Heart left ventricle (tissue), 16 donors: Measurements from ENCODE around the gene ADPRS. TPM values are rescaled to one million over a fixed set of nuclear protein-coding genes. Genes with fewer than 3 reads are reported as not detected.

Experiments used
- ATAC-seq, 4 donors: fragments of 200-7000 bp; cut with Tn5 transposase; one replicate each; pipeline ENCODE4 v1.9.1; 2020 to 2022; ENCODE audit warnings: moderate library complexity in 4 of 4, mild to moderate bottlenecking in 3 of 4, moderate number of reproducible peaks in 1 of 4
- DNase-seq, 5 donors: peaks; one replicate each; pipeline ENCODE4 v3.0.0-alpha.2; 2020
- H3K27ac ChIP-seq, 12 donors: fragments of 200-600 bp; sonication (generic) in 4 of 12; one replicate each; pipeline versions ENCODE4 v1.5.0 to v1.8.0; 2016 to 2022; ENCODE audit warnings: mild to moderate bottlenecking in 2 of 12
- H3K27me3 ChIP-seq, 9 donors: fragments of 200-600 bp; sonication (generic) in 2 of 9; one replicate each; pipeline versions ENCODE4 v1.5.1 to v1.8.0; 2016 to 2022; ENCODE audit warnings: mild to moderate bottlenecking in 3 of 9
- H3K36me3 ChIP-seq, 9 donors: fragments of 200-600 bp; sonication (generic) in 2 of 9; one replicate each; pipeline versions ENCODE4 v1.5.0 to v1.8.0; 2018 to 2022; ENCODE audit warnings: mild to moderate bottlenecking in 2 of 9
- H3K4me1 ChIP-seq, 12 donors: fragments of 200-600 bp; sonication (generic) in 4 of 12; one replicate each; pipeline versions ENCODE4 v1.5.0 to v1.8.0; 2016 to 2022; ENCODE audit warnings: mild to moderate bottlenecking in 3 of 12
- H3K4me3 ChIP-seq, 12 donors: fragments of 200-600 bp; sonication (generic) in 4 of 12; one replicate each; pipeline versions ENCODE4 v1.5.0 to v1.8.0; 2017 to 2022; ENCODE audit warnings: mild to moderate bottlenecking in 9 of 12, moderate library complexity in 4 of 12
- H3K9me3 ChIP-seq, 12 donors: fragments of 200-600 bp; sonication (generic) in 4 of 12; one replicate each; pipeline versions ENCODE4 v1.5.0 to v1.8.0; 2016 to 2022; ENCODE audit warnings: mild to moderate bottlenecking in 1 of 12
- POLR2A ChIP-seq, 2 donors: fragments of 450-650 bp; IDR thresholded peaks; one replicate each; pipeline ENCODE4 v1.6.1; 2017; ENCODE audit warnings: antibody characterized with exemption in 2 of 2, mild to moderate bottlenecking in 2 of 2, moderate library complexity in 2 of 2
- WGBS, 4 donors: extraction: QIAGEN DNeasy Blood & Tissue Kit in 2 of 4; methylation state at CpG; one replicate each; pipeline versions ENCODE4 v1.1.5 to v1.1.7; 2013 to 2018; 5-methylcytosine and 5-hydroxymethylcytosine counted together
- intact Hi-C, 10 donors: fragments of 100-400 bp; cut with DNase I; formaldehyde crosslinking; loops; one replicate each; pipeline versions ENCODE4 v1.11.1 to v1.14.2; 2022
- polyA plus RNA-seq, 2 donors: library from polyadenylated mRNA; stranded (reverse); fragments of 200-250 nt; gene quantifications; one replicate each; pipeline ENCODE4 v1.2.3, GENCODE V29; 2013
- total RNA-seq, 9 donors: library from RNA; depleted of rRNA in 2 of 9; stranded (reverse); fragments of >200 nt in 2 of 9; fragmentation: NEBNext Ultra II Directional in 3 of 9; extraction: Animal tissue kit (Norgen Biotek cat#: 25700) in 3 of 9; gene quantifications; one replicate each; pipeline versions ENCODE4 v1.1.0 to v1.2.4, GENCODE V29; 2016 to 2023
- TF ChIP-seq, protein P1 (sequence below), 12 donors: fragments of 200-600 bp; sonication (generic) in 4 of 12; IDR thresholded peaks; one replicate each; pipeline versions ENCODE4 v1.5.0 to v1.8.0; 2018 to 2022; ENCODE audit warnings: antibody characterized with exemption in 12 of 12, mild to moderate bottlenecking in 5 of 12
- donor health status: ischemic (EF 13 %, LVEDD 7.1; RV severe dilation, severe dysfunction).
- donor health status: healthy with polysubstance abuse.
- donor health status: DM: no; HTN: yes; CAD: no.
- donor health status: DM: no; HTN: no; CAD: no.
- donor health status: ischemic (EF 25% LVEDD 6.9; RV normal size, moderate dysfunction).
- donor health status: ischemic (EF 25% LVEDD 5.7; RV mildly dilated, moderate dysfunction).
- donor health status: healthy.
- donor health status: DM: yes; HTN: yes; CAD: no.
- donor health status: ischemic (EF 35%, LVEDD 5.7; RV mildly dilated, moderate dysfunction).
- donor health status: nonischemic (EF 11% LVEDD 7.7; RV severe dilation, severe dysfunction).
- donor health status: DM: yes; HTN: yes; CAD: no.
- donor health status: PGD.
- donor health status: ischemic (EF 29% LVEDD 5.4; RV normal size, mild dysfunction).
- donor health status: nonischemic (EF 23%, LVEDD 6.1; RV moderate dilation, normal function).

The ADPRS gene
- total and polyA plus RNA-seq, 11 donors = 11.3 to 49.0 (median 18.2) TPM

GRCh38 chr1:36136535-36136934, 47.8 kb downstream of the ADPRS start:
- intact Hi-C loops = loop anchor here in 1 of 10 donors (5.0 kb wide), 1 partner anchor 34 kb away; no protein-coding TSS in a partner anchor
- WGBS, 4 donors = 47 to 63% (median 49%) methylated on average over 1 of the region's 1 CpG
- DNase-seq (peak in 3 of 5 donors; percentile 41 to 59 (median 54)), ATAC-seq (peak; percentile 63 to 82 (median 76))
- no peak overlapping the region for H3K4me3 ChIP-seq
- no peaks in the 10 kb centered on the region for H3K27me3 ChIP-seq
- H3K4me1 ChIP-seq = peaks cover 0 to 52% (median 36%) of the 10 kb centered on the region in 12 donors
- H3K27ac ChIP-seq = peak overlapping the region in 11 of 12 donors; percentile 23 to 80 (median 67)
- peaks cover 0 to 43% (median 32%) of the 10 kb centered on the region in 9 donors for H3K36me3 ChIP-seq
- TF ChIP-seq, protein P1, sequence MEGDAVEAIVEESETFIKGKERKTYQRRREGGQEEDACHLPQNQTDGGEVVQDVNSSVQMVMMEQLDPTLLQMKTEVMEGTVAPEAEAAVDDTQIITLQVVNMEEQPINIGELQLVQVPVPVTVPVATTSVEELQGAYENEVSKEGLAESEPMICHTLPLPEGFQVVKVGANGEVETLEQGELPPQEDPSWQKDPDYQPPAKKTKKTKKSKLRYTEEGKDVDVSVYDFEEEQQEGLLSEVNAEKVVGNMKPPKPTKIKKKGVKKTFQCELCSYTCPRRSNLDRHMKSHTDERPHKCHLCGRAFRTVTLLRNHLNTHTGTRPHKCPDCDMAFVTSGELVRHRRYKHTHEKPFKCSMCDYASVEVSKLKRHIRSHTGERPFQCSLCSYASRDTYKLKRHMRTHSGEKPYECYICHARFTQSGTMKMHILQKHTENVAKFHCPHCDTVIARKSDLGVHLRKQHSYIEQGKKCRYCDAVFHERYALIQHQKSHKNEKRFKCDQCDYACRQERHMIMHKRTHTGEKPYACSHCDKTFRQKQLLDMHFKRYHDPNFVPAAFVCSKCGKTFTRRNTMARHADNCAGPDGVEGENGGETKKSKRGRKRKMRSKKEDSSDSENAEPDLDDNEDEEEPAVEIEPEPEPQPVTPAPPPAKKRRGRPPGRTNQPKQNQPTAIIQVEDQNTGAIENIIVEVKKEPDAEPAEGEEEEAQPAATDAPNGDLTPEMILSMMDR (IDR thresholded peaks at IDR 0.05) = no peak
- TF ChIP-seq POLR2A (IDR thresholded peaks at IDR 0.05) = no peak
- no peaks in the 10 kb centered on the region for H3K9me3 ChIP-seq

DNA sequence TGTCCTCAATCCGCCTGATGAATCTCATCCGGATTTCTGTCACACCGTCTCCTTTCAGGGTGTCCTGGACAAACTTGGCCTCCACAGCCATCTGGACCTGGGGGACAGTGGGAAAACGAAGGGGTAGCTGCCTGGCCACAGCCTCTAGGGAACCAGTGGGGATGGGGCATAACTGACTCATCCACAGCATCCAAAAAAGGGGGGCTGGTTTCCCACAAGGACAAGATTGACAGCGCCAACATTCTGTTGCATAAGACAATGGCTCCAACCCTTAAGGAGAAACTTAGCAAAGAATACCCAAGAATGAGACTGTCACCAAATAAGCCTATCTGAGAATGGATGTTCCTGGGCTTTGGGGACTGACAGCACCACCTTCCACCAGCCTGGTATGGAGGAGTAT, 48.5 kb downstream of the ADPRS start:
- ATAC-seq = no peak
- H3K4me1 ChIP-seq = peaks cover 0 to 57% (median 39%) of the 10 kb centered on the region in 12 donors
- TF ChIP-seq, protein P1 (IDR thresholded peaks at IDR 0.05) = no peak
- no peak for TF ChIP-seq POLR2A (IDR thresholded peaks at IDR 0.05)
- no peak overlapping the region for H3K4me3 ChIP-seq
- H3K9me3 ChIP-seq = no peaks in the 10 kb centered on the region
- no peak for DNase-seq
- no peaks in the 10 kb centered on the region for H3K27me3 ChIP-seq
- peak overlapping the region in 10 of 12 donors; percentile 26 to 80 (median 68) for H3K27ac ChIP-seq
- WGBS, 4 donors = 72 to 82% (median 74%) methylated on average over 5 of the region's 5 CpGs
- peaks cover 0 to 43% (median 32%) of the 10 kb centered on the region in 9 donors for H3K36me3 ChIP-seq
- intact Hi-C loops = loop anchor here in 1 of 10 donors (5.0 kb wide), 1 partner anchor 35 kb away; no protein-coding TSS in a partner anchor

GRCh38 chr1:36137776-36138175, 49.1 kb downstream of the ADPRS start:
- intact Hi-C loops = loop anchor here in 1 of 10 donors (5.0 kb wide), 1 partner anchor 35 kb away; no protein-coding TSS in a partner anchor
- DNase-seq (no peak), ATAC-seq (no peak)
- H3K9me3 ChIP-seq = no peaks in the 10 kb centered on the region
- TF ChIP-seq, protein P1 (IDR thresholded peaks at IDR 0.05) = no peak
- no peak for TF ChIP-seq POLR2A (IDR thresholded peaks at IDR 0.05)
- WGBS, 4 donors = 67 to 76% (median 74%) methylated on average over 3 of the region's 3 CpGs
- no peak overlapping the region for H3K4me3 ChIP-seq
- H3K4me1 ChIP-seq = peaks cover 0 to 62% (median 41%) of the 10 kb centered on the region in 12 donors
- peaks cover 0 to 43% (median 32%) of the 10 kb centered on the region in 9 donors for H3K36me3 ChIP-seq
- peak overlapping the region in 2 of 12 donors; percentile 67 to 80 for H3K27ac ChIP-seq
- H3K27me3 ChIP-seq = no peaks in the 10 kb centered on the region

GRCh38 chr1:36139521-36139920, 50.8 kb downstream of the ADPRS start:
- Histone ChIP-seq H3K9me3 (no peaks in the 10 kb centered on the region), H3K4me3 (no peak overlapping the region), H3K4me1 (peaks cover 0 to 58% (median 40%) of the 10 kb centered on the region in 12 donors), H3K27me3 (no peaks in the 10 kb centered on the region), H3K36me3 (peaks cover 0 to 43% (median 32%) of the 10 kb centered on the region in 9 donors), H3K27ac (peak overlapping the region in 1 of 12 donors; percentile 21)
- WGBS, 4 donors = 54 to 66% (median 59%) methylated on average over 5 of the region's 5 CpGs
- intact Hi-C loops = loop anchor here in 1 of 10 donors (5.0 kb wide), 1 partner anchor 37 kb away; no protein-coding TSS in a partner anchor
- ATAC-seq = no peak
- no peak for DNase-seq
- TF ChIP-seq POLR2A (IDR thresholded peaks at IDR 0.05) = no peak
- TF ChIP-seq, protein P1 (IDR thresholded peaks at IDR 0.05) = no peak
